Measurements from ENCODE around the gene SETD3. TPM values are rescaled to one million over a fixed set of nuclear protein-coding genes. Genes with fewer than 3 reads are reported as not detected.

Gene SETD3
- total RNA-seq, 8 experiments from 2014 or later, result 30.6 to 66.2 (median 42.9) TPM

- 60 to 100% (median 96%) methylated on average over 1 to 5 of the region's 5 CpGs for WGBS, 10 experiments
These were observed 19.1 kb downstream of the SETD3 start for GRCh38 chr14:99461411-99462085.

DNA sequence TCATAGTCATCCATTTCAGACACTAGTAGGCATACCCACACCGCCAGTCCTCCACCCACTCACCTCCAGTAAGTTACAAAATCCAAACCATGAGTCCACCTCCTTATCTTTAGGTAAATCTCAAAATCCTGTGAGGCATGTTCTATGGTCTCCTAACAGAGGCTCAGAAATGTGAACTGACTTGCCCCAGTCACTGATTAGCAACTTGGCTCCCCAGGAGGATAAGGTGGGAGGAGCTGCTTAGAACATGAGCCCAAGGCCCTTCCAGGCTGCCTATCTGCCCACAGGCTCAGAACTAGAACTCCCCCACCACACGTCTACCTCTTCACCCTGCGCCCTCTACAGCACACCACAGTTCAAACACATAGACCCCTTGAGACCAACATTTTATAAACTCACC, 19.9 kb downstream of the SETD3 start:
- in situ Hi-C loops (cut with MboI; ENCODE audit: low pct_unique_long_range_greater_than_20kb in 2 of 9, low sequenced_read_pairs in 9 of 9, unreplicated experiment in 9 of 9), result no loop called here
- no peaks in the 10 kb centered on the region for H3K4me1 ChIP-seq (replicated peaks in 1 of 2)
- no peak overlapping the region for H3K4me3 ChIP-seq
- 73 to 100% (median 100%) methylated on average over 1 to 3 of the region's 3 CpGs; no CpG with 5 or more reads in 4 of the 10 experiments for WGBS, 10 experiments
- ATAC-seq (replicated peaks in 6 of 8), result peak in 2 of 8 experiments; percentile 44 to 66
- H3K27ac ChIP-seq, result no peak overlapping the region

More at GRCh38 chr14:99461411-99462085, 19.1 kb downstream of the SETD3 start:
- in situ Hi-C loops (cut with MboI; ENCODE audit: low pct_unique_long_range_greater_than_20kb in 2 of 9, low sequenced_read_pairs in 9 of 9, unreplicated experiment in 9 of 9), result no loop called here
- no peaks in the 10 kb centered on the region for H3K4me1 ChIP-seq (replicated peaks in 1 of 2)
- peak in 3 of 8 experiments; percentile 37 to 66 (median 40) for ATAC-seq (replicated peaks in 6 of 8)
- H3K4me3 ChIP-seq, result no peak overlapping the region
- H3K27ac ChIP-seq, result no peak overlapping the region

DNA sequence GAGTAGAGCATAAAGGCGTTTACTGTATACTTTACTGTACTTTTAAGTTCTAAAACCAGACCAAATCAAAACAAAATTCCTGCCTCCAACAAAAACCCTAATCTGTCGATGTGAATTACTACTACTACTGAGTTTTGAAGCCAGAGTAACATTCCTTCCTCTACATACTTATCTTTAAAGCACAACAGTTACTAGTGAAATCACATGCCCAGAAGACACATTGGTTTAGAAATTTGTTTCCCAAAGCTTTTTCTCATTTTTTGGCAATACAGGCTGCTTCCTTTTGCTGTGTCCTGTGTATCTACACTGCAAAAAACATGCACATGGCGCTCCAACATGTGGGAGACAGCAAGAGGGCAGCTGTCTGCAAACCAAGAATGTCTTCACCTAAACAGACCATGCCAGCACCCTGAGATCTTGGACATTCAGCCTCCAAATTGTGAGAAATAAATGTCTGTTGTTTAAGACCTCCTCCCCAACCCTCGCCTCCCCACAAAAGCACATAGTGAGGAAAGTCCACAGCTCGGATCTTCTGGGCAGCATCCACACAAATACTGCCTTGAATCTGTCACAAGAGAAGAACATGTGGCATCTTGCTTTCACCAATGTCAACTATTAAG, 21.1 kb downstream of the SETD3 start:
- Histone ChIP-seq H3K4me3 (no peak overlapping the region), H3K4me1 (replicated peaks in 1 of 2) (no peaks in the 10 kb centered on the region), H3K27ac (no peak overlapping the region)
- ATAC-seq (replicated peaks in 6 of 8), result no peak
- in situ Hi-C loops (cut with MboI; ENCODE audit: low pct_unique_long_range_greater_than_20kb in 2 of 9, low sequenced_read_pairs in 9 of 9, unreplicated experiment in 9 of 9), result no loop called here
- WGBS, 10 experiments, result 42 to 100% (median 96%) methylated on average over 1 to 4 of the region's 5 CpGs

- Histone ChIP-seq H3K4me1 (replicated peaks in 1 of 2) (no peaks in the 10 kb centered on the region), H3K27ac (no peak overlapping the region), H3K4me3 (no peak overlapping the region)
- 58 to 100% (median 83%) methylated on average over 1 to 3 of the region's 3 CpGs; no CpG with 5 or more reads in 2 of the 10 experiments for WGBS, 10 experiments
- ATAC-seq (replicated peaks in 6 of 8), result no peak
- in situ Hi-C loops (cut with MboI; ENCODE audit: low pct_unique_long_range_greater_than_20kb in 2 of 9, low sequenced_read_pairs in 9 of 9, unreplicated experiment in 9 of 9), result no loop called here
These were observed 26.4 kb downstream of the SETD3 start for GRCh38 chr14:99454246-99454645.

- Histone ChIP-seq H3K4me3 (no peak overlapping the region), H3K27ac (no peak overlapping the region), H3K4me1 (replicated peaks in 1 of 2) (no peaks in the 10 kb centered on the region)
- 81 to 100% (median 90%) methylated on average over 1 to 4 of the region's 4 CpGs; no CpG with 5 or more reads in 1 of the 10 experiments for WGBS, 10 experiments
- no peak for ATAC-seq (replicated peaks in 6 of 8)
- in situ Hi-C loops (cut with MboI; ENCODE audit: low pct_unique_long_range_greater_than_20kb in 2 of 9, low sequenced_read_pairs in 9 of 9, unreplicated experiment in 9 of 9), result no loop called here
These were observed 27.7 kb downstream of the SETD3 start for GRCh38 chr14:99452968-99453367.

DNA sequence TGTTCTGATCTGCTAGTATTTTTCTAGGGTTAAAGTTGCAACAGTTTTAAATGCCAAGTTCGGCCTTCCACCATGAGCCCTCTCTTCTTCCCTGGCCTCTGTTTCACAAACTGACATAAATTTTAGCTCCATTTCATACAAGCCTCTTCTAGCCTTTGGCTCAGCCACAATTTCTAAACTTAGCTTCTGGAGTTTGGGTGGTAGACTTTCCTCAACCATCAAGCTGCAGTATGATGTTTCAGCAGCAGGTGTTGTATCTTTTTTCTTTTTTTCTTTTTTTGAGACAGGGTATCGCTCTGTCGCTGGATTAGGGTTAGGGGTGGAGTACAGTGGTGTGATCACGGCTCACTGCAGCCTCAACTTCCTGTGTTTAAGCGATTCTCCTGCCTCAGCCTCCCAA, 29.4 kb downstream of the SETD3 start:
- H3K4me3 ChIP-seq, result no peak overlapping the region
- 85 to 100% (median 97%) methylated on average over 1 to 5 of the region's 5 CpGs; no CpG with 5 or more reads in 3 of the 10 experiments for WGBS, 10 experiments
- ATAC-seq (replicated peaks in 6 of 8), result no peak
- in situ Hi-C loops (cut with MboI; ENCODE audit: low pct_unique_long_range_greater_than_20kb in 2 of 9, low sequenced_read_pairs in 9 of 9, unreplicated experiment in 9 of 9), result no loop called here
- H3K27ac ChIP-seq, result no peak overlapping the region
- no peaks in the 10 kb centered on the region for H3K4me1 ChIP-seq (replicated peaks in 1 of 2)

DNA sequence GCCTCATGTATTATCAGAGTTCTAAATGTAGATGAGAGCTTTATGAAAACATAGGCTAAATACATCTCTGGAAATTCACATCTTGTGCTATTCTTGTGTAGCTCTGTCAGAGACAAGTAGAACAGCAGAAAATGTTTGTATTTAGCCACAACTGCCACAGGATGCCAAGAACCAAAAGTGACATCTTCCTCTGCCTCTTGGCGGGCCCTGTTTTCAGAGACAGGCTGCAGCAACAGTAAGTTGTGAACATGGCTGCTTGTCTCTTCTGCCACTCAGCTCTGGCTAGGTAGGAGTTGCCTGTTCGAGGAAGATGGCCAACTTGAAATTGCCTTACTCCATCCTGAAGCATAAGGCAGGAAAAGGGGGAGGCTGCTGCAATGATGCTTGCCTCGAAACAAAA, 30.4 kb downstream of the SETD3 start:
- Histone ChIP-seq H3K27ac (no peak overlapping the region), H3K4me1 (replicated peaks in 1 of 2) (no peaks in the 10 kb centered on the region), H3K4me3 (no peak overlapping the region)
- in situ Hi-C loops (cut with MboI; ENCODE audit: low pct_unique_long_range_greater_than_20kb in 2 of 9, low sequenced_read_pairs in 9 of 9, unreplicated experiment in 9 of 9), result no loop called here
- no peak for ATAC-seq (replicated peaks in 6 of 8)
- 52 to 100% (median 96%) methylated on average over 1 to 3 of the region's 3 CpGs; no CpG with 5 or more reads in 4 of the 10 experiments for WGBS, 10 experiments

- WGBS, 10 experiments, result 33 to 100% (median 98%) methylated on average over 1 to 4 of the region's 4 CpGs; no CpG with 5 or more reads in 3 of the 10 experiments
- H3K27ac ChIP-seq, result no peak overlapping the region
- no peaks in the 10 kb centered on the region for H3K4me1 ChIP-seq (replicated peaks in 1 of 2)
- ATAC-seq (replicated peaks in 6 of 8), result peak in 2 of 8 experiments; percentile 49 to 77
- in situ Hi-C loops (cut with MboI; ENCODE audit: low pct_unique_long_range_greater_than_20kb in 2 of 9, low sequenced_read_pairs in 9 of 9, unreplicated experiment in 9 of 9), result no loop called here
- no peak overlapping the region for H3K4me3 ChIP-seq
These were observed 32.9 kb downstream of the SETD3 start for GRCh38 chr14:99447739-99448138.

- ATAC-seq (replicated peaks in 6 of 8), result no peak
- no peak overlapping the region for H3K27ac ChIP-seq
- H3K4me3 ChIP-seq, result no peak overlapping the region
- in situ Hi-C loops (cut with MboI; ENCODE audit: low pct_unique_long_range_greater_than_20kb in 2 of 9, low sequenced_read_pairs in 9 of 9, unreplicated experiment in 9 of 9), result no loop called here
- 40 to 100% (median 80%) methylated on average over 1 to 6 of the region's 7 CpGs; no CpG with 5 or more reads in 1 of the 10 experiments for WGBS, 10 experiments
- no peaks in the 10 kb centered on the region for H3K4me1 ChIP-seq (replicated peaks in 1 of 2)
These were observed 34.7 kb downstream of the SETD3 start for GRCh38 chr14:99445931-99446330.

DNA sequence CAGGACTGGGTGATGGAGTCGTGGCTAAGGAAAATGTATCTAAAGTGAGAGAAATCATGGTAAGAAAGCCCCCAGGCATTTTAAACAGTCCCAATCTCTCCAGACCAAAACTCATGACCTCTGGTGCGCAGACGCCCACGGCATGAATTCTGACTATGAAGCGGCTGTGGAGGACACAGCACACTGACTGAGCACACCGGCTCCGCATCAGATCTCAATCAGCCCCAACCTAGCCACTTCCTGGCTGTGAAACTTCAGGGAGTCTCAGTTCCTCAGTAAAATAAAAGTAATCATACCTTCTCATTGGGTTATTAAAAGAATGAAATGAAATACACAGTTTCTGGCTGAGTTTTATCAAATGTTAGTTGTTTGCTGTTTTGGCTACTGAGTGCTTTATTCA, 38.7 kb downstream of the SETD3 start:
- H3K4me1 ChIP-seq (replicated peaks in 1 of 2), result peaks cover 0 to under 1% of the 10 kb centered on the region in 2 donors
- H3K27ac ChIP-seq, result no peak overlapping the region
- no peak overlapping the region for H3K4me3 ChIP-seq
- no peak for ATAC-seq (replicated peaks in 6 of 8)
- in situ Hi-C loops (cut with MboI; ENCODE audit: low pct_unique_long_range_greater_than_20kb in 2 of 9, low sequenced_read_pairs in 9 of 9, unreplicated experiment in 9 of 9), result no loop called here
- 83 to 100% (median 90%) methylated on average over 1 to 6 of the region's 7 CpGs; no CpG with 5 or more reads in 1 of the 10 experiments for WGBS, 10 experiments

GRCh38 chr14:99441157-99441870, 39.3 kb downstream of the SETD3 start:
- in situ Hi-C loops (cut with MboI; ENCODE audit: low pct_unique_long_range_greater_than_20kb in 2 of 9, low sequenced_read_pairs in 9 of 9, unreplicated experiment in 9 of 9), result no loop called here
- WGBS, 10 experiments, result 58 to 100% (median 95%) methylated on average over 1 to 8 of the region's 11 CpGs; no CpG with 5 or more reads in 1 of the 10 experiments
- H3K27ac ChIP-seq, result no peak overlapping the region
- no peak overlapping the region for H3K4me3 ChIP-seq
- H3K4me1 ChIP-seq (replicated peaks in 1 of 2), result peaks cover 0 to 4% of the 10 kb centered on the region in 2 donors
- peak in 3 of 8 experiments; percentile 70 to 75 (median 72) for ATAC-seq (replicated peaks in 6 of 8)

DNA sequence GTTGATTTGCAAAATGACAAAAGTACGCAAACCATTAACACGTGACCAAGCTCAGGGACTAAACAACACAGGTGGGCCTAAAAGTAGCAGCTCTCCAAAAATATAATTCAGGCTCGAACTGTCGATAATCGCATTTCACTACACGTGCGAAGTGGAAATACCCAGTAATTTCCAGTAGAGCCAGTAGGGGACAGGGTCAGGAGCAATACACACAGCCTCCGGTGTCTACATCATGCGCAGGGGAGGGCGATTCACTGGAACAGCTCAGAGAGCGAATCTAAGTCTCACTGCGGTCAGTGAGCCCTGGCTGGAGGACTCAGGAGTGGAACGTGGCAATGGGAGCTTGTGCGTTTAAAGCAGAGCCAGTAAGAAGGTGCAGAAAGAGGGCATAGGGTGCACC, 40.4 kb downstream of the SETD3 start:
- H3K4me1 ChIP-seq (replicated peaks in 1 of 2), result peaks cover 0 to 4% of the 10 kb centered on the region in 2 donors
- in situ Hi-C loops (cut with MboI; ENCODE audit: low pct_unique_long_range_greater_than_20kb in 2 of 9, low sequenced_read_pairs in 9 of 9, unreplicated experiment in 9 of 9), result no loop called here
- ATAC-seq (replicated peaks in 6 of 8), result no peak
- WGBS, 10 experiments, result 75 to 100% (median 95%) methylated on average over 2 to 13 of the region's 14 CpGs; no CpG with 5 or more reads in 1 of the 10 experiments
- no peak overlapping the region for H3K4me3 ChIP-seq
- H3K27ac ChIP-seq, result no peak overlapping the region

DNA sequence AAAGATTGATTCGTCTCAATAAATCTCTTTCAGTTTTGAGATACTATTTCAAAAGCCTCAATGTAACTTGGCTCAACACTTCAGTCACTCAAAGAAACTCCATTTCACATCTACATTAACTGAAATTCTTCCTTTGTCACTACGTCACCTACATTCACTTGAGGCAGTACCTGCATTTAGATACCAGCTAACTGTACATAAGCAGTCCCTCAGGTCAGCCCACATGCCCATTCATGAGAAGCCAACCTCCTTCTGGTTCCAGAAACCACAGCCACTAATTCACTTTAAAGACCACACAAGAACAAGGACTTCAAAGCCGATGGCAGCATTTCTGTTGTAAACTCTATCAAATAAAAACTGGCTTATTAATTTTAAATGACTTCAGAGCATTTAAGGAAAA, 43.0 kb downstream of the SETD3 start:
- 50 to 100% (median 75%) methylated on average over 1 to 3 of the region's 3 CpGs; no CpG with 5 or more reads in 3 of the 10 experiments for WGBS, 10 experiments
- in situ Hi-C loops (cut with MboI; ENCODE audit: low pct_unique_long_range_greater_than_20kb in 2 of 9, low sequenced_read_pairs in 9 of 9, unreplicated experiment in 9 of 9), result no loop called here
- no peak for ATAC-seq (replicated peaks in 6 of 8)
- Histone ChIP-seq H3K27ac (no peak overlapping the region), H3K4me3 (no peak overlapping the region), H3K4me1 (replicated peaks in 1 of 2) (peaks cover 0 to 4% of the 10 kb centered on the region in 2 donors)
